Breast epithelium (tissue), 4 donors: Measurements from ENCODE around the gene TJAP1. TPM values are rescaled to one million over a fixed set of nuclear protein-coding genes. Genes with fewer than 3 reads are reported as not detected.

Experiments used
- DNase-seq, 2 donors: peaks; one replicate each; pipeline ENCODE4 v3.0.0-alpha.2; 2019; ENCODE audit warnings: low spot score in 2 of 2
- H3K27ac ChIP-seq, 2 donors: fragments of 200-600 bp; sonication (generic) in 1 of 2; one replicate each; pipeline ENCODE4 v1.5.1; 2016 to 2019; ENCODE audit warnings: mild to moderate bottlenecking in 1 of 2
- H3K27me3 ChIP-seq, 2 donors: fragments of 200-600 bp; sonication (generic) in 1 of 2; one replicate each; pipeline versions ENCODE4 v1.5.1 to v1.6.0; 2017 to 2019; ENCODE audit warnings: control low read depth in 1 of 2, mild to moderate bottlenecking in 1 of 2
- H3K36me3 ChIP-seq: fragments of 200-600 bp; one replicate; pipeline ENCODE4 v1.5.1; 2019
- H3K4me1 ChIP-seq, 2 donors: fragments of 200-600 bp; sonication (generic); one replicate each; pipeline ENCODE4 v1.5.1; 2016 to 2019; ENCODE audit warnings: control low read depth in 1 of 2
- H3K4me3 ChIP-seq, 3 donors: fragments of 200-600 bp; sonication (generic); 1 replicate in 2 of 3; 2 replicates in 1 of 3; pipeline ENCODE4 v1.5.1; 2016 to 2019; ENCODE audit warnings: mild to moderate bottlenecking in 3 of 3, moderate library complexity in 2 of 3
- H3K9me3 ChIP-seq, 2 donors: fragments of 200-600 bp; sonication (generic) in 1 of 2; one replicate each; pipeline ENCODE4 v1.5.1; 2016 to 2019; ENCODE audit warnings: control low read depth in 1 of 2
- POLR2A ChIP-seq: fragments of 450-650 bp; IDR thresholded peaks from one replicate; pipeline ENCODE4 v1.6.1; 2016; ENCODE audit warnings: antibody characterized with exemption, mild to moderate bottlenecking, moderate library complexity
- POLR2AphosphoS5 ChIP-seq, 3 donors: sonication (generic); formaldehyde crosslinking; IDR thresholded peaks; one replicate each; pipeline ENCODE4 v1.6.1; 2017; ENCODE audit warnings: antibody characterized with exemption in 3 of 3
- intact Hi-C: fragments of 100-400 bp; cut with DNase I; formaldehyde crosslinking; loops from one replicate; pipeline ENCODE4 v1.15.1; 2023; ENCODE audit warnings: low total_unique reads
- total RNA-seq, 3 donors: library from RNA; depleted of rRNA; stranded (reverse); fragments of >200 nt; gene quantifications; one replicate each; pipeline ENCODE4 v1.1.0, GENCODE V29; 2016
- TF ChIP-seq, protein P1 (sequence below), 3 donors: fragments of 450-650 bp; IDR thresholded peaks; one replicate each; pipeline ENCODE4 v1.5.1; 2016 to 2017; ENCODE audit warnings: antibody characterized with exemption in 3 of 3, mild to moderate bottlenecking in 3 of 3, moderate library complexity in 3 of 3

Gene TJAP1
- total RNA-seq, 3 donors from 2014 or later: 18.6 to 21.8 (median 21.3) TPM

DNA sequence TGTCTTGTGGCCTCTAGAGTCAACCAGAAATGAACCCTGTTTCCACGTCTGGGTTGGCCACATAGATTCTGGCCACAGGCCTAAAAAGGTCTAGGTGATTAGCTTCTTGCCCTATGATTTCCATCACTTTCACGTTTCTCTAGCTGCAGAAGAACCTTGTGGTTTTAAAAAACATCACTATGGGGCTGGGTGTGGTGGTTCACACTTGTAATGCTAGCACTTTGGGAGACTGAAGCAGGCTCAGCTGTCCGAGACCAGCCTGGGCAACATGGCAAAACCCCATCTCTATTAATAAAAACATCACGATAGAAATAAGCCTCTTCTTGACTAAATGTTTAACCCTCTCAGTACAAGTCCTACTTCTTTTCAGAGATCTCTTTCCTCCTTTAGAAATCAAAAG, 67.1 kb downstream of the TJAP1 start:
- Histone ChIP-seq H3K9me3 (no peaks in the 10 kb centered on the region), H3K4me1 (no peaks in the 10 kb centered on the region), H3K36me3 (peaks cover 8% of the 10 kb centered on the region), H3K27ac (no peak overlapping the region), H3K4me3 (no peak overlapping the region), H3K27me3 (no peaks in the 10 kb centered on the region)
- TF ChIP-seq POLR2AphosphoS5 (IDR thresholded peaks at IDR 0.05) (no peak), POLR2A (no peak)
- TF ChIP-seq, protein P1, sequence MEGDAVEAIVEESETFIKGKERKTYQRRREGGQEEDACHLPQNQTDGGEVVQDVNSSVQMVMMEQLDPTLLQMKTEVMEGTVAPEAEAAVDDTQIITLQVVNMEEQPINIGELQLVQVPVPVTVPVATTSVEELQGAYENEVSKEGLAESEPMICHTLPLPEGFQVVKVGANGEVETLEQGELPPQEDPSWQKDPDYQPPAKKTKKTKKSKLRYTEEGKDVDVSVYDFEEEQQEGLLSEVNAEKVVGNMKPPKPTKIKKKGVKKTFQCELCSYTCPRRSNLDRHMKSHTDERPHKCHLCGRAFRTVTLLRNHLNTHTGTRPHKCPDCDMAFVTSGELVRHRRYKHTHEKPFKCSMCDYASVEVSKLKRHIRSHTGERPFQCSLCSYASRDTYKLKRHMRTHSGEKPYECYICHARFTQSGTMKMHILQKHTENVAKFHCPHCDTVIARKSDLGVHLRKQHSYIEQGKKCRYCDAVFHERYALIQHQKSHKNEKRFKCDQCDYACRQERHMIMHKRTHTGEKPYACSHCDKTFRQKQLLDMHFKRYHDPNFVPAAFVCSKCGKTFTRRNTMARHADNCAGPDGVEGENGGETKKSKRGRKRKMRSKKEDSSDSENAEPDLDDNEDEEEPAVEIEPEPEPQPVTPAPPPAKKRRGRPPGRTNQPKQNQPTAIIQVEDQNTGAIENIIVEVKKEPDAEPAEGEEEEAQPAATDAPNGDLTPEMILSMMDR (IDR thresholded peaks at IDR 0.05): no peak
- no peak for DNase-seq
- intact Hi-C loops: no loop called here

DNA sequence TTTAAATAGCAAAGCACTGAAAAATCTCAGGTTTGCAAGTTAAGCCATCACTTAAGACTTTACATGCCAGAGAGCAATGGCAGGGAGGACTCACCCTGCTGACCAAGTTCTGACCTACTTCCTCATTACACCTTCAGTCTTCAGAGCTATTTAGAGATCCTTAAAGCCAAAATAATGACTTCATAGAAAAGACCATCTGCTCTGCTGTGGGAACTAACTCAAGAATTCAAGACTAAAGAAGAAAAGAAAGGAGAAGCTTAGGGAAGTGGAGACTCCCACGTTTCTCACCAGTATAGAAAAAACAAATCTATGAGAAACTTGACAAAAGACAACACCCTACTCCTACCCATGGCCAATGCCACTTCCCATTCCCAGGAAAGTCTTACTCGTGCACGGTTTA, 69.9 kb downstream of the TJAP1 start:
- H3K27me3 ChIP-seq: no peaks in the 10 kb centered on the region
- H3K9me3 ChIP-seq: no peaks in the 10 kb centered on the region
- intact Hi-C loops: no loop called here
- no peak overlapping the region for H3K4me3 ChIP-seq
- TF ChIP-seq, protein P1 (IDR thresholded peaks at IDR 0.05): no peak
- TF ChIP-seq POLR2AphosphoS5 (IDR thresholded peaks at IDR 0.05) (no peak), POLR2A (no peak)
- peaks cover 8% of the 10 kb centered on the region for H3K36me3 ChIP-seq
- H3K27ac ChIP-seq: no peak overlapping the region
- no peak for DNase-seq
- no peaks in the 10 kb centered on the region for H3K4me1 ChIP-seq

Other genes starting within 250 kb of the TJAP1 start
- 10 to 100 TPM; 46.5 to 61.1 (median 53.7) TPM for gene DNPH1, start 248.1 kb upstream of the TJAP1 start, total RNA-seq
- under 1 TPM in 1 of 3 donors, not detected in 2; under 0.01 TPM for gene TTBK1, start 234.1 kb upstream of the TJAP1 start, total RNA-seq
- gene SLC22A7, start 179.3 kb upstream of the TJAP1 start, total RNA-seq: not detected
- gene CRIP3, start 168.7 kb upstream of the TJAP1 start, total RNA-seq: 1 to 10 TPM; 1.6 to 2.1 (median 1.9) TPM
- 10 to 100 TPM; 15.4 to 19.5 (median 17.4) TPM for gene ZNF318, start 107.9 kb upstream of the TJAP1 start, total RNA-seq
- 10 to 100 TPM in 2 of 3 donors, 1 to 10 TPM in 1; 9.0 to 19.9 (median 12.1) TPM for gene ABCC10, start 50.0 kb upstream of the TJAP1 start, total RNA-seq
- 1 to 10 TPM in 2 of 3 donors, not detected in 1; 3.6 to 8.9 TPM for gene DLK2, start 22.0 kb upstream of the TJAP1 start, total RNA-seq
- under 1 TPM in 2 of 3 donors, not detected in 1; 0.29 to 0.33 TPM for gene LRRC73, start 32.8 kb downstream of the TJAP1 start, total RNA-seq
- gene YIPF3, start 39.4 kb downstream of the TJAP1 start, total RNA-seq: 100 to 1,000 TPM in 1 of 3 donors, 10 to 100 TPM in 2; 89.5 to 100 (median 96.2) TPM
- gene POLR1C, start 39.5 kb downstream of the TJAP1 start, total RNA-seq: 10 to 100 TPM; 18.9 to 38.8 (median 38.7) TPM
- 10 to 100 TPM; 16.5 to 28.8 (median 27.2) TPM for gene XPO5, start 98.5 kb downstream of the TJAP1 start, total RNA-seq
- gene POLH, start 98.6 kb downstream of the TJAP1 start, total RNA-seq: 10 to 100 TPM in 1 of 3 donors, 1 to 10 TPM in 2; 8.6 to 13.0 (median 9.8) TPM
- 10 to 100 TPM; 41.4 to 58.0 (median 43.6) TPM for gene GTPBP2, start 151.7 kb downstream of the TJAP1 start, total RNA-seq
- gene MAD2L1BP, start 158.3 kb downstream of the TJAP1 start, total RNA-seq: 10 to 100 TPM; 33.4 to 53.0 (median 33.4) TPM
- not detected for gene RSPH9, start 167.5 kb downstream of the TJAP1 start, total RNA-seq
- 10 to 100 TPM; 37.7 to 63.2 (median 40.6) TPM for gene MRPS18A, start 210.2 kb downstream of the TJAP1 start, total RNA-seq